Esophagus muscularis mucosa (tissue), 4 donors: Measurements from ENCODE around the gene PTN. TPM values are rescaled to one million over a fixed set of nuclear protein-coding genes. Genes with fewer than 3 reads are reported as not detected.
A peak's percentile ranks its signal among the peaks of the same experiment; 100 is the strongest.

Experiments
- DNase-seq: peaks from one replicate; pipeline ENCODE4 v3.0.0-alpha.2; 2017; ENCODE audit errors: extremely low spot score
- H3K27ac ChIP-seq, 4 donors: fragments of 200-600 bp; sonication (generic); replicated peaks in 1 of 4; 1 replicate in 3 of 4; 2 replicates in 1 of 4; pipeline ENCODE4 v1.5.1; 2016 to 2019; ENCODE audit warnings: mild to moderate bottlenecking in 1 of 4
- H3K27me3 ChIP-seq, 4 donors: fragments of 200-600 bp; sonication (generic); one replicate each; pipeline versions ENCODE4 v1.5.1 to v1.6.0; 2016 to 2019
- H3K36me3 ChIP-seq, 4 donors: fragments of 200-600 bp; sonication (generic); one replicate each; pipeline ENCODE4 v1.5.1; 2016 to 2019
- H3K4me1 ChIP-seq, 4 donors: fragments of 200-600 bp; sonication (generic); one replicate each; pipeline ENCODE4 v1.5.1; 2016 to 2019
- H3K4me3 ChIP-seq, 4 donors: fragments of 200-600 bp; sonication (generic); 1 replicate in 2 of 4; 2 replicates in 2 of 4; pipeline ENCODE4 v1.5.1; 2016 to 2019; ENCODE audit warnings: mild to moderate bottlenecking in 4 of 4, moderate library complexity in 1 of 4
- H3K9me3 ChIP-seq, 4 donors: fragments of 200-600 bp; sonication (generic); 1 replicate in 3 of 4; 2 replicates in 1 of 4; pipeline ENCODE4 v1.5.1; 2016 to 2019
- EP300 ChIP-seq: sonication (generic); formaldehyde crosslinking; IDR thresholded peaks from one replicate; pipeline ENCODE4 v1.6.1; 2017; ENCODE audit warnings: antibody characterized with exemption
- POLR2A ChIP-seq: fragments of 450-650 bp; IDR thresholded peaks from one replicate; pipeline ENCODE4 v1.6.1; 2017; ENCODE audit warnings: antibody characterized with exemption, moderate library complexity, mild to moderate bottlenecking, low read depth
- POLR2AphosphoS5 ChIP-seq, 2 donors: sonication (generic); formaldehyde crosslinking; IDR thresholded peaks; one replicate each; pipeline ENCODE4 v1.6.1; 2017; ENCODE audit warnings: antibody characterized with exemption in 2 of 2
- WGBS: methylation state at CpG from one replicate; pipeline ENCODE4 v1.1.5; 2018; 5-methylcytosine and 5-hydroxymethylcytosine counted together
- intact Hi-C: fragments of 100-400 bp; cut with DNase I; formaldehyde crosslinking; loops from one replicate; pipeline ENCODE4 v1.15.1; 2023
- total RNA-seq, 4 donors: library from RNA; depleted of rRNA; stranded (reverse); fragments of >200 nt; gene quantifications; one replicate each; pipeline versions ENCODE4 v1.1.0 to v1.2.1, GENCODE V29; 2016
- TF ChIP-seq, protein P1 (sequence below), 3 experiments: fragments of 200-600 bp in 2 of 3; fragments of 450-650 bp in 1 of 3; sonication (generic) in 2 of 3; IDR thresholded peaks; one replicate each; pipeline ENCODE4 v1.5.1; 2017 to 2019; ENCODE audit warnings: antibody characterized with exemption in 3 of 3, mild to moderate bottlenecking in 2 of 3, moderate library complexity in 1 of 3

PTN gene
- total RNA-seq, 4 donors from 2014 or later = 5.4 to 9.2 (median 7.1) TPM

DNA sequence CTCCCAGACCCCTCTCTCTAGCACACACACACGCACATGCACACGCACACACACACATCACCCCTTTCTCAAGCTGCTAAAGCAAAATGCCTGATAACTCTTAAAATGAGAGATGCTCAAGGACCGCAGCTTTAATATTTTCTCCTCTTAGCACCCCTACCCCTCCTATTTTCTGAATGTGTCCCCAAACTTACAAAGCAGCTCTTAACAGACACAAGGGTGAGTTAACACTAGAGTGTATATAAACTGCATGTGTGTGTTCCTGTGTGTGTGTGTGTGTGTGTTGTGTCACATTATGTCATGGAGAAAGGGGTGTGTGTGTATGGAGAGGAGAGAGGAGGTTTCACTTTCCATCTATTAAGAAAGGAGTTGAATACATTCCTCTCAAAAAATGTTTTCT lies 1.3 kb downstream of the PTN start:
- no peak for DNase-seq
- TF ChIP-seq, protein P1, sequence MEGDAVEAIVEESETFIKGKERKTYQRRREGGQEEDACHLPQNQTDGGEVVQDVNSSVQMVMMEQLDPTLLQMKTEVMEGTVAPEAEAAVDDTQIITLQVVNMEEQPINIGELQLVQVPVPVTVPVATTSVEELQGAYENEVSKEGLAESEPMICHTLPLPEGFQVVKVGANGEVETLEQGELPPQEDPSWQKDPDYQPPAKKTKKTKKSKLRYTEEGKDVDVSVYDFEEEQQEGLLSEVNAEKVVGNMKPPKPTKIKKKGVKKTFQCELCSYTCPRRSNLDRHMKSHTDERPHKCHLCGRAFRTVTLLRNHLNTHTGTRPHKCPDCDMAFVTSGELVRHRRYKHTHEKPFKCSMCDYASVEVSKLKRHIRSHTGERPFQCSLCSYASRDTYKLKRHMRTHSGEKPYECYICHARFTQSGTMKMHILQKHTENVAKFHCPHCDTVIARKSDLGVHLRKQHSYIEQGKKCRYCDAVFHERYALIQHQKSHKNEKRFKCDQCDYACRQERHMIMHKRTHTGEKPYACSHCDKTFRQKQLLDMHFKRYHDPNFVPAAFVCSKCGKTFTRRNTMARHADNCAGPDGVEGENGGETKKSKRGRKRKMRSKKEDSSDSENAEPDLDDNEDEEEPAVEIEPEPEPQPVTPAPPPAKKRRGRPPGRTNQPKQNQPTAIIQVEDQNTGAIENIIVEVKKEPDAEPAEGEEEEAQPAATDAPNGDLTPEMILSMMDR (IDR thresholded peaks at IDR 0.05) = no peak
- TF ChIP-seq POLR2AphosphoS5 (IDR thresholded peaks at IDR 0.05) (no peak), EP300 (no peak), POLR2A (no peak)
- Histone ChIP-seq H3K4me1 (peaks cover 4 to 22% (median 18%) of the 10 kb centered on the region in 4 donors), H3K27ac (no peak overlapping the region), H3K4me3 (peak overlapping the region; percentile 44 to 62 (median 49)), H3K27me3 (no peaks in the 10 kb centered on the region), H3K9me3 (no peaks in the 10 kb centered on the region), H3K36me3 (no peaks in the 10 kb centered on the region)
- 45% methylated on average over 3 of the region's 3 CpGs for WGBS
- intact Hi-C loops = no loop called here

DNA sequence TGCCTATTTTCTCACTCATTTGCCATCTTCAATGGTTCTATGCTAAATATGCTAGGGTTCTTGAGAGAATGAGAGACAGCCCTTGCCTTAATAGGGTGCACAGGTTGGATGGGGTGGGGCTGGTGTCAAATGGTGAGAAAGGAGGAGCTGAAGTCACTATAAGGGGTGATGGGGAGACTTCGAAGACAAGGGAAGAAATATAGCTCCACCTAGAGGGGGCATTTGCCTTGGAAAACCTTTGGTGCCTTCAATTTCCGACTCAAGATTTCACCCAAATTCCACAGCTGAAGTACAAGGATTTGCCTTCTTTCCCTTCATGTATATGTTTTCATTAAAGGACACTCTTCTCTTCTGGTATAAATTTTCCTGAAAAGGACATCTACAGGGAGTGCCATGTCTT lies 5.6 kb downstream of the PTN start:
- H3K27ac ChIP-seq = no peak overlapping the region
- H3K36me3 ChIP-seq = no peaks in the 10 kb centered on the region
- DNase-seq = no peak
- H3K27me3 ChIP-seq = no peaks in the 10 kb centered on the region
- intact Hi-C loops = no loop called here
- H3K9me3 ChIP-seq = no peaks in the 10 kb centered on the region
- TF ChIP-seq, protein P1 (IDR thresholded peaks at IDR 0.05) = no peak
- no peak for TF ChIP-seq EP300
- TF ChIP-seq POLR2AphosphoS5 (IDR thresholded peaks at IDR 0.05) = no peak
- no peak for TF ChIP-seq POLR2A
- peaks cover 1 to 11% (median 7%) of the 10 kb centered on the region in 4 donors for H3K4me1 ChIP-seq
- WGBS = 77% methylated on average over 2 of the region's 2 CpGs
- H3K4me3 ChIP-seq = no peak overlapping the region

GRCh38 chr7:137335814-137336213 lies 7.7 kb downstream of the PTN start:
- Histone ChIP-seq H3K27ac (no peak overlapping the region), H3K9me3 (no peaks in the 10 kb centered on the region), H3K36me3 (no peaks in the 10 kb centered on the region), H3K4me1 (no peaks in the 10 kb centered on the region), H3K4me3 (no peak overlapping the region), H3K27me3 (no peaks in the 10 kb centered on the region)
- TF ChIP-seq POLR2AphosphoS5 (IDR thresholded peaks at IDR 0.05) (no peak), POLR2A (no peak), EP300 (no peak)
- TF ChIP-seq, protein P1 (IDR thresholded peaks at IDR 0.05) = no peak
- no peak for DNase-seq
- intact Hi-C loops = no loop called here
- WGBS = 89% methylated on average over 4 of the region's 4 CpGs

- Histone ChIP-seq H3K4me1 (no peaks in the 10 kb centered on the region), H3K27ac (no peak overlapping the region), H3K9me3 (no peaks in the 10 kb centered on the region), H3K27me3 (no peaks in the 10 kb centered on the region), H3K36me3 (no peaks in the 10 kb centered on the region), H3K4me3 (no peak overlapping the region)
- intact Hi-C loops = no loop called here
- TF ChIP-seq, protein P1 (IDR thresholded peaks at IDR 0.05) = no peak
- no peak for TF ChIP-seq POLR2A
- no peak for TF ChIP-seq EP300
- TF ChIP-seq POLR2AphosphoS5 (IDR thresholded peaks at IDR 0.05) = no peak
- no peak for DNase-seq
- WGBS = 91% methylated on average over 8 of the region's 8 CpGs
These were observed 12.2 kb downstream of the PTN start for GRCh38 chr7:137331378-137331777.

DNA sequence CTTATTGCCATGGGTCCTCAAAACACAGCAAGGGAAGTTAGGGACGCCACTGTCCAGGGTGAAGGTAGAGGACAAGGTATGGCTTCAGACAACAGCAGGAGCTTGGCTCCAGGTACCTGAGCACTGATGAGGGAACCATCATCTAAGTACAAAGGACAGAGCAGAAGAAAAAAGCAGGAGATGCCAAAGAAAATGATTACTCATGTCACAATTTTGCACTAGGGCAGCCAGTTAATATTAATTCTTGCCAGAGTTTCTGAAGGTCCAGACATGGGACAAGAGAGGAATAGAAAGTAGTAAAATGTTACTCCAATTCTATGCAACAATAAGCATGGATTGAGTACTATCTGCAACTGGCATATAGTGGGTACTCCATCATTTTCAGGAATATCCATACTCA lies 14.1 kb downstream of the PTN start:
- no peaks in the 10 kb centered on the region for H3K9me3 ChIP-seq
- 88% methylated on average over 1 of the region's 1 CpG for WGBS
- intact Hi-C loops = no loop called here
- H3K4me1 ChIP-seq = no peaks in the 10 kb centered on the region
- no peaks in the 10 kb centered on the region for H3K27me3 ChIP-seq
- no peak overlapping the region for H3K27ac ChIP-seq
- no peak overlapping the region for H3K4me3 ChIP-seq
- H3K36me3 ChIP-seq = no peaks in the 10 kb centered on the region
- no peak for DNase-seq
- TF ChIP-seq EP300 (no peak), POLR2AphosphoS5 (IDR thresholded peaks at IDR 0.05) (no peak), POLR2A (no peak)
- TF ChIP-seq, protein P1 (IDR thresholded peaks at IDR 0.05) = no peak
